GM12875 (cell line): ENCODE results near the gene RTTN.

Source experiments
- H3K4me3 ChIP-seq: one replicate; pipeline ENCODE4 v1.5.1; 2011; ENCODE audit warnings: low read depth, low read length, control low read depth
- CTCF ChIP-seq: IDR thresholded peaks from 2 replicates; pipeline ENCODE4 v1.5.1; 2011; ENCODE audit warnings: low read depth, mild to moderate bottlenecking, control low read depth, inconsistent platforms, low read length, moderate library complexity, borderline replicate concordance; ENCODE audit not compliant: insufficient read depth

The RTTN gene

GRCh38 chr18:70166668-70167067 lies 38.8 kb downstream of the RTTN start:
- TF ChIP-seq CTCF, result no peak
- H3K4me3 ChIP-seq, result no peak overlapping the region

DNA sequence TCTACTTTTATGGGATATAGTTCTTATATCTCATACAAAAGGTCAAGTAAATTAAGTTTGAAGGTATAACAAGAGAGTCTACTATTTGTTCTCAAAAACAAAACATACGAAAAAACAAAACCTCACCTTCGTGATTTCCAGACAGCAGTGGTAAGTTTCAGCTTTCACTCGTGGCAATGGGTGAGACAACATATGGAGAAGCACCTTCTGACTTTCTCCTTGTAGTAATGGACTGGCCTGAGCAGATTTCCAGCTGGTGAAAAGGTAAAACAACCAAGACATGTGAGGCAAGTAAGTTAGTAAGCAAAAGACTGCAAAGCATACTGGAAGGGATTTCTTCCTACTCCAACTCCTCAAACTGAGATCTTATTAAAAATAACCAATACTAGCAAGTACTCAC lies 39.6 kb downstream of the RTTN start:
- TF ChIP-seq CTCF, result no peak
- no peak overlapping the region for H3K4me3 ChIP-seq

GRCh38 chr18:70160073-70160678 lies 45.3 kb downstream of the RTTN start:
- TF ChIP-seq CTCF, result no peak
- no peak overlapping the region for H3K4me3 ChIP-seq

DNA sequence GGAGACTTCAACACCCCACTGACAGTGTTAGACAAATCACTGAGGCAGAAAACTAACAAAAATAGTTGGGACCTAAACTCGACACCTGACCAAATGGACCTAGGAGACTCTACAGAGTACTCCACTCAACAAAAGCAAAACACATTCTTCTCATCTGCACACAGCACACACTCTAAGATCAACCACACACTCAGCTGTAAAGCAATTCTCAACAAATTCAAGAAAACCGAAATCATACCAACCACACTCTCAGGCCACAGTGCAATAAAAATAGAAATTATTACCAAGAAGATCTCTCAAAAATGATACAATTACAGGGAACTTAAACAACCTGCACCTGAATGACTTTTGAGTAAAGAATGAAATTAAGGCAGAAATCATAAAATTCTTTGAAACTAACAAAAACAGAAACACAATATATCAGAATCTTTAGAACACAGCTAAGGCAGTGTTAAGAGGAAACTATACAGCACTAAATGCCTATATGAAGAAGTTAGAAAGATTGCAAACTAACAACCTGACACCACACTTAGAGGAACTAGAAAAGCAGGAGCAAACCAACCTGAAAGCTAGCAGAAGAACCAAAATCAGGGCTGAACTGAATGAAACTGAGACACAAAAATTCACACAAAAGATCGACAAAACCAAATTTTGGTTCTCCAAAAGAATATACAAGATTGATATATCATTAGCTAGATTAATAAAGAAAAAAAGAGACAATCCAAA lies 46.3 kb downstream of the RTTN start:
- no peak for TF ChIP-seq CTCF
- H3K4me3 ChIP-seq, result no peak overlapping the region

- no peak overlapping the region for H3K4me3 ChIP-seq
- TF ChIP-seq CTCF, result no peak
Measured at GRCh38 chr18:70156886-70157285, 48.6 kb downstream of the RTTN start.

- TF ChIP-seq CTCF, result no peak
- H3K4me3 ChIP-seq, result no peak overlapping the region
Measured at GRCh38 chr18:70154591-70155194, 50.8 kb downstream of the RTTN start.

GRCh38 chr18:70151614-70152013 lies 53.9 kb downstream of the RTTN start:
- TF ChIP-seq CTCF, result no peak
- no peak overlapping the region for H3K4me3 ChIP-seq
